ENCODE results near the gene MRS2.

DNA sequence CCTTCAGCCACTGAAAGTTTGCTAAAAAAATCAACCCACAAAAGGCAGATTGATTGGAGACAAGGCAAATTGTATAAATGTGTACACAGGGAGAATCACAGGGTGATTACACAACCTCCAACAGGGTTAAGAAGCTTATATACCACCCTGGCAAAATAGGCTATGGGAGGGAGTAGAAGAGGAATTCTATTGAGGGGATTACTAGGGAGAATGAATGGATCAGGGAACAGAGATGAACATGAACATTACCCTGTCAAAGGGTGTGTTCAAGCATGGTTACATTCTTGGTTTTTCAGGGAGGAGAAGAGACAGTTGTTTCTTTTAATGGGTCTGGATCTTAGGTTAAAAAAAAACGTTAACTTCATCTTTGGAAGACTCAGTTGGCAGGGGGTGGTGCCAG is 5.1 kb upstream of the MRS2 start:
- TF ChIP-seq, protein P1, sequence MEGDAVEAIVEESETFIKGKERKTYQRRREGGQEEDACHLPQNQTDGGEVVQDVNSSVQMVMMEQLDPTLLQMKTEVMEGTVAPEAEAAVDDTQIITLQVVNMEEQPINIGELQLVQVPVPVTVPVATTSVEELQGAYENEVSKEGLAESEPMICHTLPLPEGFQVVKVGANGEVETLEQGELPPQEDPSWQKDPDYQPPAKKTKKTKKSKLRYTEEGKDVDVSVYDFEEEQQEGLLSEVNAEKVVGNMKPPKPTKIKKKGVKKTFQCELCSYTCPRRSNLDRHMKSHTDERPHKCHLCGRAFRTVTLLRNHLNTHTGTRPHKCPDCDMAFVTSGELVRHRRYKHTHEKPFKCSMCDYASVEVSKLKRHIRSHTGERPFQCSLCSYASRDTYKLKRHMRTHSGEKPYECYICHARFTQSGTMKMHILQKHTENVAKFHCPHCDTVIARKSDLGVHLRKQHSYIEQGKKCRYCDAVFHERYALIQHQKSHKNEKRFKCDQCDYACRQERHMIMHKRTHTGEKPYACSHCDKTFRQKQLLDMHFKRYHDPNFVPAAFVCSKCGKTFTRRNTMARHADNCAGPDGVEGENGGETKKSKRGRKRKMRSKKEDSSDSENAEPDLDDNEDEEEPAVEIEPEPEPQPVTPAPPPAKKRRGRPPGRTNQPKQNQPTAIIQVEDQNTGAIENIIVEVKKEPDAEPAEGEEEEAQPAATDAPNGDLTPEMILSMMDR (IDR thresholded peaks at IDR 0.05; ENCODE audit: extremely low read depth in 1 of 2, insufficient read depth in 1 of 2, low read depth in 1 of 2, low read length in 2 of 2) = no peak
- TF ChIP-seq POLR2AphosphoS5 (IDR thresholded peaks at IDR 0.05; ENCODE audit: insufficient read depth, low read depth, low read length) (no peak), POLR2A (IDR thresholded peaks at IDR 0.05; ENCODE audit: low read depth, low read length) (no peak), JUN (IDR thresholded peaks at IDR 0.05; ENCODE audit: borderline replicate concordance, insufficient read depth, insufficient read length, low read depth) (no peak), EZH2 (IDR thresholded peaks at IDR 0.05; ENCODE audit: borderline replicate concordance, low read depth, low read length, severe bottlenecking) (no peak), MYC (IDR thresholded peaks at IDR 0.05; ENCODE audit: low read depth, low read length) (no peak)
